ENCODE measurements around the gene EBP.

DNA sequence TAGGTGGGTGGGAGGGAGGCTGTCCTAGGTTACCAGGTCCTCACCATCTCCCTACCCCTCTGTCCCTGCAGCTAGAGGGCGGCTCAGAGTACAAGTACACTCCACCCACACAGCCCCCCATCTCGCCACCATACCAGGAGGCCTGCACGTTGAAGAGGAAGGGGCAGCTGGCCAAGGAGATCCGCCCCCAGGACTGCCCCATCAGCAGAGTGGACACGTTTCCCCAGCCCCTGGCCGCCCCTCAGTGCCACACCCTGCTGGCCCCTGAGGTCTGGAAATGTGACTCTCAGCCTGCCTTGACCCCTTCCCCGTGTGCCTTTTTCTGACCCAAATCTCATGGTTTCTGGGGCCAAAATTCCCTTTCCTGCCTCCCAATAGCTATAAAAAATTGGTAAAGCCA lies 39.1 kb upstream of the EBP start:
- TF ChIP-seq, protein P1, sequence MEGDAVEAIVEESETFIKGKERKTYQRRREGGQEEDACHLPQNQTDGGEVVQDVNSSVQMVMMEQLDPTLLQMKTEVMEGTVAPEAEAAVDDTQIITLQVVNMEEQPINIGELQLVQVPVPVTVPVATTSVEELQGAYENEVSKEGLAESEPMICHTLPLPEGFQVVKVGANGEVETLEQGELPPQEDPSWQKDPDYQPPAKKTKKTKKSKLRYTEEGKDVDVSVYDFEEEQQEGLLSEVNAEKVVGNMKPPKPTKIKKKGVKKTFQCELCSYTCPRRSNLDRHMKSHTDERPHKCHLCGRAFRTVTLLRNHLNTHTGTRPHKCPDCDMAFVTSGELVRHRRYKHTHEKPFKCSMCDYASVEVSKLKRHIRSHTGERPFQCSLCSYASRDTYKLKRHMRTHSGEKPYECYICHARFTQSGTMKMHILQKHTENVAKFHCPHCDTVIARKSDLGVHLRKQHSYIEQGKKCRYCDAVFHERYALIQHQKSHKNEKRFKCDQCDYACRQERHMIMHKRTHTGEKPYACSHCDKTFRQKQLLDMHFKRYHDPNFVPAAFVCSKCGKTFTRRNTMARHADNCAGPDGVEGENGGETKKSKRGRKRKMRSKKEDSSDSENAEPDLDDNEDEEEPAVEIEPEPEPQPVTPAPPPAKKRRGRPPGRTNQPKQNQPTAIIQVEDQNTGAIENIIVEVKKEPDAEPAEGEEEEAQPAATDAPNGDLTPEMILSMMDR (conservative IDR thresholded peaks at IDR 0.05; ENCODE audit: low read depth in 2 of 2), result no peak
- TF ChIP-seq, protein P2, sequence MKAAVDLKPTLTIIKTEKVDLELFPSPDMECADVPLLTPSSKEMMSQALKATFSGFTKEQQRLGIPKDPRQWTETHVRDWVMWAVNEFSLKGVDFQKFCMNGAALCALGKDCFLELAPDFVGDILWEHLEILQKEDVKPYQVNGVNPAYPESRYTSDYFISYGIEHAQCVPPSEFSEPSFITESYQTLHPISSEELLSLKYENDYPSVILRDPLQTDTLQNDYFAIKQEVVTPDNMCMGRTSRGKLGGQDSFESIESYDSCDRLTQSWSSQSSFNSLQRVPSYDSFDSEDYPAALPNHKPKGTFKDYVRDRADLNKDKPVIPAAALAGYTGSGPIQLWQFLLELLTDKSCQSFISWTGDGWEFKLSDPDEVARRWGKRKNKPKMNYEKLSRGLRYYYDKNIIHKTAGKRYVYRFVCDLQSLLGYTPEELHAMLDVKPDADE (IDR thresholded peaks at IDR 0.05), result no peak
- no peak for TF ChIP-seq EZH2phosphoT487 (IDR thresholded peaks at IDR 0.05; ENCODE audit: unreplicated experiment)
- no peak for TF ChIP-seq EZH2 (IDR thresholded peaks at IDR 0.05; ENCODE audit: low read depth, unreplicated experiment)
- no peak for TF ChIP-seq POLR2AphosphoS5 (IDR thresholded peaks at IDR 0.05; ENCODE audit: low read depth)
- no peak for TF ChIP-seq ZNF331 (CRISPR knock-in tag; IDR thresholded peaks at IDR 0.05; ENCODE audit: low read depth)
- TF ChIP-seq, protein P3, sequence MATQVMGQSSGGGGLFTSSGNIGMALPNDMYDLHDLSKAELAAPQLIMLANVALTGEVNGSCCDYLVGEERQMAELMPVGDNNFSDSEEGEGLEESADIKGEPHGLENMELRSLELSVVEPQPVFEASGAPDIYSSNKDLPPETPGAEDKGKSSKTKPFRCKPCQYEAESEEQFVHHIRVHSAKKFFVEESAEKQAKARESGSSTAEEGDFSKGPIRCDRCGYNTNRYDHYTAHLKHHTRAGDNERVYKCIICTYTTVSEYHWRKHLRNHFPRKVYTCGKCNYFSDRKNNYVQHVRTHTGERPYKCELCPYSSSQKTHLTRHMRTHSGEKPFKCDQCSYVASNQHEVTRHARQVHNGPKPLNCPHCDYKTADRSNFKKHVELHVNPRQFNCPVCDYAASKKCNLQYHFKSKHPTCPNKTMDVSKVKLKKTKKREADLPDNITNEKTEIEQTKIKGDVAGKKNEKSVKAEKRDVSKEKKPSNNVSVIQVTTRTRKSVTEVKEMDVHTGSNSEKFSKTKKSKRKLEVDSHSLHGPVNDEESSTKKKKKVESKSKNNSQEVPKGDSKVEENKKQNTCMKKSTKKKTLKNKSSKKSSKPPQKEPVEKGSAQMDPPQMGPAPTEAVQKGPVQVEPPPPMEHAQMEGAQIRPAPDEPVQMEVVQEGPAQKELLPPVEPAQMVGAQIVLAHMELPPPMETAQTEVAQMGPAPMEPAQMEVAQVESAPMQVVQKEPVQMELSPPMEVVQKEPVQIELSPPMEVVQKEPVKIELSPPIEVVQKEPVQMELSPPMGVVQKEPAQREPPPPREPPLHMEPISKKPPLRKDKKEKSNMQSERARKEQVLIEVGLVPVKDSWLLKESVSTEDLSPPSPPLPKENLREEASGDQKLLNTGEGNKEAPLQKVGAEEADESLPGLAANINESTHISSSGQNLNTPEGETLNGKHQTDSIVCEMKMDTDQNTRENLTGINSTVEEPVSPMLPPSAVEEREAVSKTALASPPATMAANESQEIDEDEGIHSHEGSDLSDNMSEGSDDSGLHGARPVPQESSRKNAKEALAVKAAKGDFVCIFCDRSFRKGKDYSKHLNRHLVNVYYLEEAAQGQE (IDR thresholded peaks at IDR 0.05; ENCODE audit: unreplicated experiment), result no peak

All from GM23338 (cell line).